ENCODE results near the gene WDR81.
"Not testable (repeated sequence)": the region's sequence is repeated elsewhere in the genome, so short reads cannot be mapped to it uniquely, and the experiment has no call there.

The WDR81 gene

DNA sequence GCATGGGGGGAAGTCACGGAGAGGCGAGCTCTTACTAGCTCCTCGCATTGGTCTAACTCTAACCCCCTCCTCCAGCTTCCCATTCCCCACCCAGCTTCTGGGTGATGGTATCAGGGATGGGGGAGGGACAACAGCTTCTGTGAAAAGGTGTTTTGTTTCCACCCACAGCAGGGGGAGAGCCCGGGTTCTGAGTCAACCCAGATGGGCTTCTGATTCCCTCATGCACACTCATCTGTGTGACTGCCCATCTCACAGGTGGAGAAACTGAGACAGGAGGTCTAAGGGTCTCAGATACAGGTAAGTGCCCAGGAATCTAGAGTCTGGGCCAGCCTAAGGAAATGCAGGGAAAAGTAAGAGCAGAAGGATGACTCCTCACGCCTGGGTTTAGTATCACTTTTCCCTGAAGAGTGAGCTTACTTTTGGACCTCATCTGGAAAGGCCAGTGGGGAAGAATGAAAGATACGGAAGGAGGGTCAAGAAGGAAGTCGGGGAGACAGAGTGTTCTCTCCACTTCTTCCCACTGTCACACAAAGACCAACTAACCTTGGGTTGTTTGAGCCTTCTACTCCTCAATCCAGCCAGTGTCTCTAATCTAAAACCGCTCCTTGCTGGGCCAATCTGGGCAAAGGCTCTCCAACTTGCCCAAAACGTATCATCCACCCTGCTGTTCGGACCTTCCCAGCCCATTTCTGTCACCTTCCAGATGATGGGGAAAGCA, 11.2 kb upstream of the WDR81 start:
- no peak for DNase-seq (ENCODE audit: low read depth)

DNA sequence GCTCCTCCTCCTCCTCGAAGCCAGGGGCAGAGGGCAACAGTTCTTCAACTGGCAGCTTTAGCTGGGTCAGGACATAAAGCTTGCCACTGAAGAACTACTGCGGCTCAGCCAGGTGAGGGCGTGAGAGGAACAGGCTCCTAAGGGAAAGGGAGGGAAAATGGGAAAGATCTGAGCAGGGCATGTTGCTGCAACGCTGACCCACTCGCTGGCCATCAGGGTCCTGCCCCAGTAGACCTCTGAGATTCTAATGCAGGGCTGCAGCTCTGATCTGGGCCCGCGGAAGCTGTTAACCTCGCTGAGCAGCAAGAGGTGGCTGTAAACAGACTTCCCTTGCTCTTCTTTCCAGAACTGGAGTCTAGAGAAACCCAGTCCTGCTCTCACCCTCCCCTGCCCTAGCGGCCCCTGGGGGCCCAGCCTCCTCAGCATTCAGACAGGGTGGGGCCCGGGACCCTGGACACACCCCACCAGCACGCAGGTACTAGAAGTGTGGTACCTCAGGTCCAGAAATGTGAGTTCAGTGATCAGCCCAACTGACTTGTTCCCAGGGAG, 10.6 kb upstream of the WDR81 start:
- no peak for DNase-seq (ENCODE audit: low read depth)

- no peak for DNase-seq (ENCODE audit: low read depth)
Measured at GRCh38 chr17:1714427-1714979, 10.0 kb upstream of the WDR81 start.

- DNase-seq (ENCODE audit: low read depth) = peak; percentile 36
Measured at GRCh38 chr17:1714980-1715802, 9.3 kb upstream of the WDR81 start.

- no peak for DNase-seq (ENCODE audit: low read depth)
Measured at GRCh38 chr17:1715803-1716075, 8.8 kb upstream of the WDR81 start.

GRCh38 chr17:1716076-1716911, 8.2 kb upstream of the WDR81 start:
- DNase-seq (ENCODE audit: low read depth) = peak; percentile 100

DNA sequence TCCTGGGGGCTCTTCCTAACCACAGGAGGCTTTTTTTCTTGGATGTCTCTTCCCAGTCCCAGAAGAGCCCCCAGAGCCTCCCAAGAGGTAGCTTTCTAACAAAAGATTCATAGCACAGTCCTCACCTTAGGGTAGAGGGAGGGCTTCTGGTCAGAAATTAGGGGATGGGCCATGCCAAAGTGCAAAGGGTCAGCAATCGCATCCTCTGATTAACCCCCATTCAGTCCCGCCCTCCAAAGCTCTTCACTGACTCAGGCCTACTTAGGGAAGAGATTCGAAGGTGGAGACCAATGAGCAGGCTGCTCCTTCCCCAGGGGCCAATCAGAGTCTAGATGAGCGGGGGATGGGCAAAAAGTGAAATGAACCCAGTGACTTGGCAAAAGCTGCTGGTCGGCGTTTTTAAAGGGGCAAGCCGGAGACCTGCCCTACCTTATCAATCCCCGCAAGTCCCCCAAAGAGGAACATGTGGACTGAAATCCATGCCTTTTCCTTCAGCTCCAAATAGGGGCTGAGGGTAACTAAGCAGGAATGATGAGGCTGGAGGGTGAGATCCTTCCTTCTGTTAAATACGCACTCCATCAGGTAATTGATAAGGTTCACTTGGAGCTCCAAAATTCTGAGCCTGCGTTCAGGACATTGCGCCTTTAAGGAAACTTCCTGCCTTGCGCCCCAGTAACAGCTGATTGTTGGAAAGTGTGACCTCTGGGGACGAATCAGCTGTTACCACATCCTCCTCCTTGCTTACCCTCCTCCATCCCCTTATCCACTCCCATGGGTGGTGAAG, 7.4 kb upstream of the WDR81 start:
- peak; percentile 85 for DNase-seq (ENCODE audit: low read depth)

GRCh38 chr17:1718362-1719165, 5.9 kb upstream of the WDR81 start:
- no peak for DNase-seq (ENCODE audit: low read depth)

GRCh38 chr17:1720856-1721386, 3.6 kb upstream of the WDR81 start:
- DNase-seq (ENCODE audit: low read depth) = peak; percentile 60

GRCh38 chr17:1722022-1722421, 2.5 kb upstream of the WDR81 start:
- DNase-seq (ENCODE audit: low read depth) = not testable (repeated sequence)

DNA sequence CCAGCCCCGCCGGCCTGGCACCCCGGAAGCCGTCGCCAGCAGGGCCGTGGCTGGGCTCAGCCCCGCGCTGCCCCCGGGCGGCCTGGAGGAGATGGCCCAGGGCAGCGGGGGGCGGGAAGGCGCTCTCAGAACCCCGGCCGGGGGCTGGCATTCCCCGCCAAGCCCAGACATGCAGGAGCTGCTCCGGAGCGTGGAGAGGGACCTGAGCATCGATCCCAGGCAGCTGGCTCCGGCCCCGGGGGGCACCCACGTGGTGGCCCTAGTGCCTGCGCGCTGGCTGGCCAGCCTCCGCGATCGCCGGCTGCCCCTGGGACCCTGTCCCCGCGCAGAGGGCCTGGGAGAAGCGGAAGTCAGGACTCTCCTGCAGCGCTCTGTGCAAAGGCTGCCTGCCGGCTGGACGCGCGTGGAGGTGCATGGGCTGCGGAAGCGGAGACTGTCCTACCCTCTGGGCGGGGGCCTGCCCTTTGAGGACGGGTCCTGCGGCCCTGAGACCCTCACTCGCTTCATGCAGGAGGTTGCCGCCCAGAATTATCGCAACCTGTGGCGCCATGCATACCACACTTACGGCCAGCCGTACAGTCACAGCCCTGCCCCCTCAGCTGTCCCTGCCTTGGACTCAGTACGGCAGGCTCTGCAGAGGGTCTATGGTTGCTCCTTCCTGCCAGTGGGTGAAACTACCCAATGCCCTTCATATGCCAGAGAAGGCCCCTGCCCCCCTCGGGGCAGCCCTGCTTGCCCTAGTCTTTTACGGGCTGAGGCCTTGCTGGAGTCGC, 551 bp downstream of the WDR81 start:
- DNase-seq (ENCODE audit: low read depth) = no peak

- no peak for DNase-seq (ENCODE audit: low read depth)
Measured at GRCh38 chr17:1725642-1726511, 1.4 kb downstream of the WDR81 start.

- DNase-seq (ENCODE audit: low read depth) = no peak
Measured at GRCh38 chr17:1726626-1727257, 2.2 kb downstream of the WDR81 start.

DNA sequence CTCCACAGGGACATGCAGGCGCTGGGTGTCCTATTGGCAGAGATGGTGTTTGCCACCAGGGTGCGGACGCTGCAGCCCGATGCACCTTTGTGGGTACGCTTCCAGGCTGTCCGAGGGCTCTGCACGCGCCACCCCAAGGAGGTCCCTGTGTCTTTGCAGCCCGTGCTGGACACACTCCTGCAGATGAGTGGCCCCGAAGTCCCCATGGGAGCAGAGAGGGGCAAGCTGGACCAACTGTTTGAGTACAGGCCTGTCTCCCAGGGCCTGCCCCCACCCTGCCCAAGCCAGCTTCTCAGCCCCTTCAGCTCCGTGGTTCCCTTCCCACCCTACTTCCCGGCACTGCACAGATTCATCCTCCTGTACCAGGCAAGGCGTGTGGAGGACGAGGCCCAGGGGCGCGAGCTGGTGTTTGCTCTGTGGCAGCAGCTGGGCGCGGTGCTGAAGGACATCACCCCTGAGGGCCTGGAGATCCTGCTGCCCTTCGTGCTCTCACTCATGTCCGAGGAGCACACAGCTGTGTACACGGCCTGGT, 2.8 kb downstream of the WDR81 start:
- no peak for DNase-seq (ENCODE audit: low read depth)

DNA sequence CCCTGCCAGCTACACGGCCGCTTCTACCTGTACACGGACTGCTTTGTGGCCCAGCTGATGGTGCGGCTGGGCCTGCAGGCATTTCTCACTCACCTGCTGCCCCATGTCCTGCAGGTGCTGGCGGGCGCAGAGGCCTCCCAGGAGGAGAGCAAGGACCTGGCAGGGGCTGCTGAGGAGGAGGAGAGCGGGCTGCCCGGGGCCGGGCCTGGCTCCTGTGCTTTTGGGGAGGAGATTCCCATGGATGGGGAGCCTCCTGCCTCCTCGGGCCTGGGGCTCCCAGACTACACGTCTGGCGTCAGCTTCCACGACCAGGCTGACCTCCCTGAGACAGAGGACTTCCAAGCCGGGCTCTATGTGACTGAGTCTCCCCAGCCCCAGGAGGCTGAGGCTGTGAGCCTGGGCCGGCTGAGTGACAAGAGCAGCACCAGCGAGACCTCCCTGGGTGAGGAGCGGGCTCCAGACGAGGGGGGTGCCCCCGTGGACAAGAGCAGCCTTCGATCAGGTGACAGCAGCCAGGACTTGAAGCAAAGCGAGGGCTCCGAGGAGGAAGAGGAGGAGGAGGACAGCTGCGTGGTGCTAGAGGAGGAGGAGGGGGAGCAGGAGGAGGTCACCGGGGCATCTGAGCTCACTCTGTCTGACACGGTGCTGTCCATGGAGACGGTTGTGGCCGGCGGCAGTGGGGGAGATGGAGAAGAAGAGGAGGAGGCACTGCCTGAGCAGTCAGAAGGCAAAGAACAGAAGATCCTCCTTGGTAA, 3.5 kb downstream of the WDR81 start:
- DNase-seq (ENCODE audit: low read depth) = no peak

GRCh38 chr17:1729966-1730325, 5.4 kb downstream of the WDR81 start:
- no peak for DNase-seq (ENCODE audit: low read depth)

Data from activated T-cell treated with anti-CD3 and anti-CD28 coated beads for 24 hours (primary cell).